ENCODE data around the gene AKAP13.
A peak's percentile ranks its signal among the peaks of the same experiment; 100 is the strongest.

Gene AKAP13

GRCh38 chr15:85687329-85687728 is 306.9 kb downstream of the AKAP13 start:
- DNase-seq = no peak

GRCh38 chr15:85688711-85689110 is 308.3 kb downstream of the AKAP13 start:
- peak; percentile 4 for DNase-seq

GRCh38 chr15:85689729-85690128 is 309.3 kb downstream of the AKAP13 start:
- DNase-seq = peak; percentile 78

- peak; percentile 14 for DNase-seq
Measured at GRCh38 chr15:85690561-85691231, 310.3 kb downstream of the AKAP13 start.

GRCh38 chr15:85691350-85692240 is 311.2 kb downstream of the AKAP13 start:
- DNase-seq = peak; percentile 11

- no peak for DNase-seq
Measured at GRCh38 chr15:85692321-85692720, 311.9 kb downstream of the AKAP13 start.

GRCh38 chr15:85692873-85693272 is 312.5 kb downstream of the AKAP13 start:
- DNase-seq = no peak

- DNase-seq = peak; percentile 5
Measured at GRCh38 chr15:85693277-85693676, 312.9 kb downstream of the AKAP13 start.

GRCh38 chr15:85694091-85694490 is 313.7 kb downstream of the AKAP13 start:
- peak; percentile 69 for DNase-seq

- DNase-seq = no peak
Measured at GRCh38 chr15:85700767-85701166, 320.4 kb downstream of the AKAP13 start.

GRCh38 chr15:85702321-85703101 is 322.1 kb downstream of the AKAP13 start:
- DNase-seq = peak; percentile 63

- no peak for DNase-seq
Measured at GRCh38 chr15:85704066-85704465, 323.7 kb downstream of the AKAP13 start.

GRCh38 chr15:85704720-85705429 is 324.5 kb downstream of the AKAP13 start:
- no peak for DNase-seq

GRCh38 chr15:85706779-85707518 is 326.5 kb downstream of the AKAP13 start:
- DNase-seq = peak; percentile 29

- DNase-seq = no peak
Measured at GRCh38 chr15:85707519-85708338, 327.3 kb downstream of the AKAP13 start.

GRCh38 chr15:85708402-85708941 is 328.1 kb downstream of the AKAP13 start:
- no peak for DNase-seq

- DNase-seq = no peak
Measured at GRCh38 chr15:85709250-85709649, 328.8 kb downstream of the AKAP13 start.

- DNase-seq = no peak
Measured at GRCh38 chr15:85710340-85710842, 330.0 kb downstream of the AKAP13 start.

- DNase-seq = no peak
Measured at GRCh38 chr15:85711580-85712192, 331.3 kb downstream of the AKAP13 start.

GRCh38 chr15:85716261-85716660 is 335.9 kb downstream of the AKAP13 start:
- no peak for DNase-seq

Measured in GF-D8 (cell line).